GM12872 (cell line): ENCODE data around the gene ZNF277.

Experiments used
- TF ChIP-seq, protein P1 (sequence below): IDR thresholded peaks from 3 replicates; pipeline ENCODE4 v1.5.1; 2011; ENCODE audit warnings: low read depth, mild to moderate bottlenecking, low read length, moderate library complexity; ENCODE audit not compliant: insufficient read depth

ZNF277 gene

DNA sequence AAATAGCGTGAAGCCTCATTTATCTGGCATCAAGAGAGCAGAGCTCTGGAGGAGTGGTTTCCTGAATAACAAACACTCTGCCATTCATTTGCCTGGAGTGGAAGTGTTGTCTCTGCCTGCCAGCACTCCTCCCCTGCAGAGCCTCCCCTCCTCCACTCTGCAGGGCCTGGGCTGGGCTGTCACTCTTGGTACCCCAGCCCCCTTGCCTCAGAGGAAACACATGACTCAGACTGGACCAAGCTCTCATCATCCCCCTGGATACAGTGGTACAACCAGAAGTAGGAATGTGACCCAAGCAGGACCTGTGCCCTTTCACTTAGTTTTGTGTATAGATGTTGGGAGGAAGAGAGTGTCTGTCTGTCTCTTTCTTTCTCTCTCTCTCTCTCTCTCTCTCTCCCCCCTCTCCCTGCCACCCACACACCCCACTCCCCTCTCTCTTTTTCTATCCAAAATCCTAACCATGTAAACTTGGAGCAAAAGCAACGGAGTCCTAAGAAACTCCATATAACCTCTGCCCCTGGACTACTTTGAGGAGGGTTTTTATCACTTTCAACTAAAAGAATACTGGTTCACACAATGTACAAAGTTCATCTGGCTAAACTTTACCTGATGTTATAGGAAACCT lies 44.2 kb upstream of the ZNF277 start:
- TF ChIP-seq, protein P1, sequence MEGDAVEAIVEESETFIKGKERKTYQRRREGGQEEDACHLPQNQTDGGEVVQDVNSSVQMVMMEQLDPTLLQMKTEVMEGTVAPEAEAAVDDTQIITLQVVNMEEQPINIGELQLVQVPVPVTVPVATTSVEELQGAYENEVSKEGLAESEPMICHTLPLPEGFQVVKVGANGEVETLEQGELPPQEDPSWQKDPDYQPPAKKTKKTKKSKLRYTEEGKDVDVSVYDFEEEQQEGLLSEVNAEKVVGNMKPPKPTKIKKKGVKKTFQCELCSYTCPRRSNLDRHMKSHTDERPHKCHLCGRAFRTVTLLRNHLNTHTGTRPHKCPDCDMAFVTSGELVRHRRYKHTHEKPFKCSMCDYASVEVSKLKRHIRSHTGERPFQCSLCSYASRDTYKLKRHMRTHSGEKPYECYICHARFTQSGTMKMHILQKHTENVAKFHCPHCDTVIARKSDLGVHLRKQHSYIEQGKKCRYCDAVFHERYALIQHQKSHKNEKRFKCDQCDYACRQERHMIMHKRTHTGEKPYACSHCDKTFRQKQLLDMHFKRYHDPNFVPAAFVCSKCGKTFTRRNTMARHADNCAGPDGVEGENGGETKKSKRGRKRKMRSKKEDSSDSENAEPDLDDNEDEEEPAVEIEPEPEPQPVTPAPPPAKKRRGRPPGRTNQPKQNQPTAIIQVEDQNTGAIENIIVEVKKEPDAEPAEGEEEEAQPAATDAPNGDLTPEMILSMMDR: no peak

DNA sequence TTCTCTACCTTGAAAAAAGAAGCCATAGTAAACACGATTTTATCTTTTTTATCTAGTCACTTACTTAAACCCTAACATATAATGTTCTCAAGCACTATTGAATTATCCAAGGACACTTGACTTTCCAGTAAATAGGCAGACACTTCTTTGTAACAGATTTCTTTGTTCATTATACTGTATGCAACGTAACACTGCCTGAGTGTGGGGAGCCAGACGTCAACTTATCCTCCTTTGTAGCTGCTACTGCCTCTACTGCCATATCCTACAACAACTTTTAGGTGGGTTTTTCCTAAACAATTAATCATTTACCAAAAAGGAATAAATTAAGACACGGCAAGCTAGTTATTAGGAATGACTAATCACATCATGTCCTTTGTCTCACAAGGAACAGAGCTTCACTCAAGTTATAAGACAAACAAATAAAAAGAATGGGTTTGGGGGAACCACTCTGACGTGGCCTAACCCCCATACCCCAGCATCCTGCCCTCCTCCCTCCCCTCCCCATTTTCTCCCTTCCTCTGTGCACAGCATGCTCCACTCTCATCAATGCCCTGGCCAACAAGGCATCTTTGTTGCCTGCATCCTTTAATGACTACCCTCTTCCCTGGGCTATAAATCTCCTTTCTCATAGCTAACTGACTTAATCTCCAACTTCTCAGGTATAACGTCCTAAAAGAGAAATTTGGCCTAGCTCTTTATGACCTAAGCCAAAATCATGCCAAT lies 43.5 kb upstream of the ZNF277 start:
- TF ChIP-seq, protein P1: no peak

DNA sequence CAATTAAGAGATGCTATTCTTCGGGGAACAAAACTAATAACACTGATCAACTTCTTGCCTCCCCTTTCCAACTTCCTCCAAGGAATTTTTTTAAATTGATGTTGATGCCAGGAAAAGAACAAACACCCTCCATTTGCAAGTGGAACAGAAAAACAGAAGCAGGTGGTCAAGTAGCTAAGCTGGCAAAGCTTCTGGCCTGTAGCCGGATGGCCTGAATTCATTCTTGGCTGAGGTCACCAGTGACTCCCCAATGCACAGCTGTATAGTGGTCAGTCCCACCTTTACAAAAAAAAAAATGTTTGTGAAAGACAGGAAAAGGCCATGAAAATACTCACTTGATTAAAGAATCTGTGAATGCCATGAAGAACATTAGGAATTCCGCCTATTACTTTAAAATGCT lies 39.3 kb upstream of the ZNF277 start:
- TF ChIP-seq, protein P1: no peak

DNA sequence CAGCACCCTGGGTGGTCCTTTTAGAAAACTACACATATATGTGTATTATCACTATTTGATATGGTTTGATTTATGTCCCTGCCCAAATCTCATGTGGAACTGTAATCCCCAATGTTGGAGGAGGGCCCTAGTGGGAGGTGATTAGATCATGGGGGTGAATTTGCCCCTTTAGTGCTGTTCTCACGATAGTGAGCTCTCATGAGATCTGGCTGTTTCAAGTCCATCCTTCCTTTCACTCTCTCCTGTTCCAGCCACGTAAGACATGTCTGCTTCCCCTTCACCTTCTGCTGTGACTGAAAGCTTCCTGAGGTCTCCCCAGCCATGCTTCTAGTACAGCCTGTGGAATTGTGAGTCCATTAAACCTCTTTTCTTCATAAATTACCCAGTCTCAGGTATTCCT lies 37.6 kb upstream of the ZNF277 start:
- TF ChIP-seq, protein P1: no peak

DNA sequence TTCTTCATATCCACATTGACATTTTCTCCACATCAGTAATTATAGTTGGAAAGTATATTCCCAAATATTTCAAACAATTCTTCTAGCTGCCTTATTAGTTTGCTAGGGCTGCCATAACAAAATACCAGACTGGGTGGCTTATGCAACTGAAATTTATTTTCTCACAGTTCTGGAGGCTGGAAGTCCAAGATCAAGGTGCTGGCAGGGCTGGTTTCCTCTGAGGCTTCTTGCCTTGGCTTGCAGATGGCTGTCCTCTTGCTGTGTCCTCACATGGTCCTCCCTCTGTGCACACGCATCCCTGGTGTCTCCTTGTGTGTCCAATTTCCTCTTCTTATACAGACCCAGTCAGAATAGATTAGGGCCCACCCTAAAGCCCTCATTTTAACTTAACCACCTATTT lies 34.8 kb upstream of the ZNF277 start:
- TF ChIP-seq, protein P1: no peak

DNA sequence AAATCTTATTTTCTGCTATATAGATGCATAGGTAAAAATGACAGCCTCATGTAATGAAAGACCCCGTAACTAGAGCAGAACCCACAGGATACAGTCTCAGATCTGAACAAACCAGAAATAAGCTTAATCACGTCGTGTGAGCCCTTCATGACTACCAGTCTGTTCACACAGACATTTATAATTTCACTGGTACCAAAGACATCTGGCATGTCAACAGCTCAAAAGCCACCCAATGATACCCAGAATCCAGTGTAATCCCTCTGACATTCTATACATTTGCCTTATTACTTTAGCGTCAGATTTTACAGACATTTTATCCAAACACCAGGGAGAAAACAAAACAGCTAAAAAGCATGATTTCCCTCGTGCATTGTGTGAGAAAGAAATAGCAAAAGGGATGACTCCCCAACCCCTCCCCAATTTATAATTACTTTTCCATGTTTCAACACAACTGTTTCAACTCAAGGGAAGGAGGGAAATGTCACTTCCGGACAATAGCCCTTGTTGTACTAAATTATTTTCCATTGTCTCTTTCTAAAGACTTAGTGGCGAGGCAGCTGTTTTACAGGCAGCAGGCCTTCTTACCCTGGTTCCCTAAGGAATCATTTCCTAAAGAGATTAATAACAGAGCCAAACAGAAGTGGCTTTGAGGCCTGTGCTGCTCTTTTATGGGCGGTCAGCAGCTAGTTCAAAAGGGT lies 33.5 kb upstream of the ZNF277 start:
- TF ChIP-seq, protein P1: no peak

DNA sequence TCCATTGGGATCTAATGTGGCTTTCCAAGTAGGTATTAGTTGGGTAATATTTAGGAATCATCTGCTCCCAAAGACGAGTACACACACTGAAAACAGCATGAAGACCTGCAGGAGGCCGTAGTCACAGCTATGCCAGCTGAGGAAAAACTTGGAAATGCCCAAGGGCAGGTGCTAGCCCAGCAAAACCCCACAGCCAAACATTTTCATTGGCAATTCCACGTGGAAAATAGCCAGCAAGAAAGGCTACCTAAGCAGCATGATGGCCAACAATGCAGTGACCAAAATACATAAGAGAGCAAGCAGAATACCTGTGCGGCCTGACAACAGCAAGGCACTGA lies 33.0 kb upstream of the ZNF277 start:
- TF ChIP-seq, protein P1: no peak
